ENCODE results near the gene C1orf115.
A peak's percentile ranks its signal among the peaks of the same experiment; 100 is the strongest.
"Not testable (repeated sequence)": the region's sequence is repeated elsewhere in the genome, so short reads cannot be mapped to it uniquely, and the experiment has no call there.

The C1orf115 gene

GRCh38 chr1:220711056-220711809 is 21.1 kb downstream of the C1orf115 start:
- DNase-seq (ENCODE audit: low spot score in 2 of 2) (no peak), ATAC-seq (replicated peaks; ENCODE audit: extremely low read depth, poor library complexity, severe bottlenecking) (no peak)
- Mint-ChIP-seq H3K27me3 (peaks cover 10% of the 10 kb centered on the region), H3K4me1 (peaks cover 6% of the 10 kb centered on the region), H3K36me3 (ENCODE audit: insufficient read depth) (peaks cover 2% of the 10 kb centered on the region), H3K27ac (ENCODE audit: low read depth) (no peak overlapping the region), H3K9me3 (no peaks in the 10 kb centered on the region), H3K4me3 (no peak overlapping the region)

DNA sequence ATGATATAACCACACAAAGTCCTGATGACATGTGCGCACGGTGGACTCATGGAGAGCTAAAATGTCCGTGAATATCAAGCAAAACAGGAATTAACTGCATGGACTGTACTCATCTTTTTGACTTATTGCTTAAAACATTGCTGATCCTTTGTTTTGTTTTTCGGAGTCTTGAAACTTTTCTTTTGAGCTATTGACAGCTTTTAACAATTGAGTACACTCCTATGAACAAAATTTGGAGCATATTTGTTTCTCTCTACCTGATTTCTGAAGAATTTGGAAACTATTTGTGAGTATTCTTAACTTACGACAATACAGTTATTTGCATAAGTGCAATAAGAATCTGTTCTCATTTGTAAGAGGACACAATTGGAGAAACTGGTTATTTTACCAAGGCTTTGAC is 25.8 kb downstream of the C1orf115 start:
- H3K4me3 Mint-ChIP-seq; H3K4me1 Mint-ChIP-seq; DNase-seq (ENCODE audit: low spot score in 2 of 2); H3K36me3 Mint-ChIP-seq (ENCODE audit: insufficient read depth); ATAC-seq (replicated peaks; ENCODE audit: extremely low read depth, poor library complexity, severe bottlenecking); H3K9me3 Mint-ChIP-seq; H3K27ac Mint-ChIP-seq (ENCODE audit: low read depth): not testable (repeated sequence)
- H3K27me3 Mint-ChIP-seq, result peaks cover 32% of the 10 kb centered on the region

GRCh38 chr1:220717800-220718640 is 27.9 kb downstream of the C1orf115 start:
- Mint-ChIP-seq H3K27me3 (peaks cover 32% of the 10 kb centered on the region), H3K27ac (ENCODE audit: low read depth) (no peak overlapping the region), H3K9me3 (no peaks in the 10 kb centered on the region), H3K4me3 (no peak overlapping the region), H3K4me1 (no peaks in the 10 kb centered on the region), H3K36me3 (ENCODE audit: insufficient read depth) (no peaks in the 10 kb centered on the region)
- no peak for ATAC-seq (replicated peaks; ENCODE audit: extremely low read depth, poor library complexity, severe bottlenecking)
- DNase-seq (ENCODE audit: low spot score in 2 of 2), result no peak

DNA sequence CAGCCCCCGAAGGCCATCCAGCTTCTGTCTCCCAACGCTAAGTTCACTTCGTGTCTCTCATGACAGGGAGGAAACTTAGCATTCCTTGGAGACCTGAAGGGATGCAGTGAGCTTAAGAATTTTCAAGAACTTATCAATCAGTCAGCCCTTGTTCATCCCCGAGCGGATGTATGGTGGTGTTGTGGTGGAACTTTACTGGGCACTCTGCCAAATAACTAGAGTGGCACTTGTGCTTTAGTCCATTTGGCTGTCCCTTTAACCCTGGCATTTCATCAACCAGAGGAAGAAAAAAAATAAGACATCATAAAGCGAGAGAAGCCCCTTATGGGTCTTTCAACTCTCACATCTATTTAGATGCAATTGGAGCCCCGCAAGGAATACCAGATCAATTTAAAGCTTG is 31.1 kb downstream of the C1orf115 start:
- ATAC-seq (replicated peaks; ENCODE audit: extremely low read depth, poor library complexity, severe bottlenecking); H3K9me3 Mint-ChIP-seq; H3K36me3 Mint-ChIP-seq (ENCODE audit: insufficient read depth); H3K4me1 Mint-ChIP-seq; H3K27ac Mint-ChIP-seq (ENCODE audit: low read depth); DNase-seq (ENCODE audit: low spot score in 2 of 2); H3K4me3 Mint-ChIP-seq: not testable (repeated sequence)
- H3K27me3 Mint-ChIP-seq, result peaks cover 32% of the 10 kb centered on the region

GRCh38 chr1:220726634-220727033 is 36.5 kb downstream of the C1orf115 start:
- no peaks in the 10 kb centered on the region for H3K4me1 Mint-ChIP-seq
- DNase-seq (ENCODE audit: low spot score in 2 of 2), result no peak
- H3K4me3 Mint-ChIP-seq, result no peak overlapping the region
- no peak overlapping the region for H3K27ac Mint-ChIP-seq (ENCODE audit: low read depth)
- H3K27me3 Mint-ChIP-seq, result no peaks in the 10 kb centered on the region
- no peaks in the 10 kb centered on the region for H3K9me3 Mint-ChIP-seq
- no peak for ATAC-seq (replicated peaks; ENCODE audit: extremely low read depth, poor library complexity, severe bottlenecking)
- no peaks in the 10 kb centered on the region for H3K36me3 Mint-ChIP-seq (ENCODE audit: insufficient read depth)

- Mint-ChIP-seq H3K4me3 (no peak overlapping the region), H3K36me3 (ENCODE audit: insufficient read depth) (no peaks in the 10 kb centered on the region), H3K27me3 (no peaks in the 10 kb centered on the region), H3K9me3 (no peaks in the 10 kb centered on the region), H3K4me1 (no peaks in the 10 kb centered on the region), H3K27ac (ENCODE audit: low read depth) (no peak overlapping the region)
- DNase-seq (ENCODE audit: low spot score in 2 of 2) (no peak), ATAC-seq (replicated peaks; ENCODE audit: extremely low read depth, poor library complexity, severe bottlenecking) (no peak)
These were observed 37.4 kb downstream of the C1orf115 start for GRCh38 chr1:220727519-220727918.

DNA sequence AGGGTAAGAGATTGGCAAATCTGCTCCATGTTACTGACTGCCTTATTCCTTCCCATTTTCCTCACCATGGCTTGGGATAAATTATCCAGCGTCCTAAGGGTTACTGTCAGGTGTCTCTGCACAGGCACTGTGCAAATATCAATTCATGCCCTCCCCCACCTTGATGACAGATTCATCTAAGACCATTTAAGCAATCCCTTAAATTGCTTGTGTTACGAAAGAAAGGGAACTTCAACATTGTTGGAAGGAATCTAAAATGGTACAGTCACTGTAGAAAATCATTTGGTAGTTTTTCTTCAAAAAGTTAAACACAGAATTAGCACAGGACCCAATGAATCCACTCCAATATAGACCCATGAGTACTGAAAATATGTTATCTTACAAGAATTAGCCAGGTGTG is 40.3 kb downstream of the C1orf115 start:
- Mint-ChIP-seq H3K9me3 (no peaks in the 10 kb centered on the region), H3K4me3 (no peak overlapping the region), H3K36me3 (ENCODE audit: insufficient read depth) (no peaks in the 10 kb centered on the region), H3K27ac (ENCODE audit: low read depth) (no peak overlapping the region), H3K27me3 (no peaks in the 10 kb centered on the region), H3K4me1 (peaks cover 8% of the 10 kb centered on the region)
- ATAC-seq (replicated peaks; ENCODE audit: extremely low read depth, poor library complexity, severe bottlenecking), result no peak
- no peak for DNase-seq (ENCODE audit: low spot score in 2 of 2)

DNA sequence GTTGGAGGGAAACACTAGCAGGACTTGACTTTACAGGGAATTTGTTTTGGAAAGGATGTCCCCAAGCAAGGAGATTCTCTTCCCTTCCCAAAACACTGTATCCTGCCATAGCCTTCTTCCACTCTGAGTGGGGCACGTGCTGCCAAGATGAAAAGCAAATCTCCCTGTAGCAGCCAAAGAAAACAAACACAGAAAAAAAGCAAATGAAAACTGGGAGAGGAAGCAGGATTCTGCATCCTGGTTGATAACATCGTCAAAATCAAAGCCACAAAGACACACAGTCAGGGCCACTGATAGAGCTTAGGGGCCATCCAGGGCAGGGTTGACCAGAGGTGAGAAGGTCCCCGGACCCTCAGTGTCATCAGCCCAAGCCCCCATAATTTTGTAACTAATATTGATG is 42.0 kb downstream of the C1orf115 start:
- Mint-ChIP-seq H3K4me1 (peaks cover 8% of the 10 kb centered on the region), H3K27ac (ENCODE audit: low read depth) (peak overlapping the region; percentile 25), H3K9me3 (no peaks in the 10 kb centered on the region), H3K4me3 (no peak overlapping the region), H3K36me3 (ENCODE audit: insufficient read depth) (no peaks in the 10 kb centered on the region), H3K27me3 (no peaks in the 10 kb centered on the region)
- no peak for ATAC-seq (replicated peaks; ENCODE audit: extremely low read depth, poor library complexity, severe bottlenecking)
- DNase-seq (ENCODE audit: low spot score in 2 of 2), result no peak

DNA sequence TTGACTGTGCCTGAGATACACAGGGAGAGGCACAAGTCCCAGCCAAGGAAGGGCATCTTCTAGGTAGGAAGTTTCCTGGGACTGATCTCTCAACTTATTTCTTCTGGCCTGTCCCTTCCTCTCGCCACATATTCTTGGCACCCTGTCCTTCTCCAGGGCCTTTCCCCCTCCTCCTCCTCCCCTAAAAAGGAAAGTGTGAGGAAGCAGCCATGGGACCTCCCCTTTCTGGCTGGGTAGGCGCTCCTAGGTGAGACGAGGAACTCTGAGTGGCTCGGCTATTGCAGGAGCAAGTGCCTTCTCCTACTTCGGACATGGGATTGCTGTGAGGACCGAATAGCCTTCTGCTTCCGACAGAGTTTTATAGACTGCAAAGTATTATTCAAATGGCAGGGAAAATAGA is 42.5 kb downstream of the C1orf115 start:
- Mint-ChIP-seq H3K9me3 (no peaks in the 10 kb centered on the region), H3K4me3 (no peak overlapping the region), H3K27ac (ENCODE audit: low read depth) (no peak overlapping the region), H3K27me3 (no peaks in the 10 kb centered on the region), H3K36me3 (ENCODE audit: insufficient read depth) (no peaks in the 10 kb centered on the region), H3K4me1 (peaks cover 8% of the 10 kb centered on the region)
- DNase-seq (ENCODE audit: low spot score in 2 of 2) (no peak), ATAC-seq (replicated peaks; ENCODE audit: extremely low read depth, poor library complexity, severe bottlenecking) (no peak)

DNA sequence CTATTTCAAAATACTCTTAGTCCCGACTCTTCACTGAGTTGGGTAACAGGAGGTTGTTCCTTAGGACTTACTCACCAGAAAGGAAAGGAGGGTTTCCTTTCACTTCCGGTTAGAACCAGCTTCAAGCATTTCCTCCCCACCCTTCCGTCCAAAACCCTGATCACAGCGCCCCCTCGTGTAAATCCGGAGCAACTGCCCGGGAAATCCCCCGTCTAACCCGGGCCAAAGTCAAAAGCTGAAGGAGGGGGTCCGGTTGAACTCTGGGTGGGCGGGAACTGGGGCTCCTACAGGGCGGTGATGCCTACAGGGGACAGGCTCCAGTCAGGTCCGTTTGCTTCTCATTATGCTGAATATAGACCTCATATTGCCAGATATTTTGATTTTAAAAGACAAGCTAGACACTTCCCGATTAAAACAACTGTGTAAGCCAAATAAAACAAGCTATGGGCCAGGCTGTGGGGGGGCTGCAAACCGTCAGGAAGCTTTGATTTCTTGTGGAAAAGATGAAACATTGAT is 43.0 kb downstream of the C1orf115 start:
- no peaks in the 10 kb centered on the region for H3K27me3 Mint-ChIP-seq
- H3K4me3 Mint-ChIP-seq, result peak overlapping the region; percentile 17
- H3K9me3 Mint-ChIP-seq, result no peaks in the 10 kb centered on the region
- ATAC-seq (replicated peaks; ENCODE audit: extremely low read depth, poor library complexity, severe bottlenecking) (peak; percentile 85), DNase-seq (ENCODE audit: low spot score in 2 of 2) (peak; percentile 66 to 67)
- no peak overlapping the region for H3K27ac Mint-ChIP-seq (ENCODE audit: low read depth)
- H3K36me3 Mint-ChIP-seq (ENCODE audit: insufficient read depth), result no peaks in the 10 kb centered on the region
- H3K4me1 Mint-ChIP-seq, result peaks cover 8% of the 10 kb centered on the region

DNA sequence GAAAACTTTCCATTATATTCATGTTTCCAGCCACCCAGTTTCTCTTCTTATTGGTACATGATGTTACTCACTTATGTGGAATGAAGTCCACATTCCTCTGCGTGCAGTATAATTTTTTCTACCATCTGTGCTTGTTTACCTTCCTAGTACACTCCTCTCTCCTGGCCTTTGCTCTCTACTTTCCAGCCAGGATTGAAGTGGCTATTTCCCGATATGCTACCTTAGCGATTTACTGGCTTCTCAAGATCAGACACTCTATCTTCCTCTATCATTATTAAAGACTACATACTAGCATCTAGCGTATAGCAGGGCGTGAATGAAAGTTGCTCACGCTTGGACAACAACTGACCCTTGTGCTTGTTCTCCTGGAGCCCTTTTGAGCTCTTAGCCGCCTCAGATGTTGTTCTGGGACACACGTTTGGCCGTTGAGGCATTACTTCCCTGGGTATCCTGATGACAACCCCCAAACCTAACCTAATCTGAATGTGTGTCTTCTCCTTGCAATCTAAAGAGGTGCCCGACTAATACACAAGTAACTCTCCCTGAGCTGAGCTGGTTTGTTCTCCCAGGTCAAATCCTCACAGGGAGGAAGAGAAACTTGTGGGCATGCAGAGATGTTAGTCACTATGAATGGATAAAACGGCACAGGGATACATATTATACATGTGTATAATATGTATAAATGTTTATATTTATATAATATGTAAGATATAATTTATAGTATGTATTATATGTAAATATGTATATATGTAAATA is 44.6 kb downstream of the C1orf115 start:
- peaks cover 5% of the 10 kb centered on the region for H3K27me3 Mint-ChIP-seq
- H3K27ac Mint-ChIP-seq (ENCODE audit: low read depth), result no peak overlapping the region
- DNase-seq (ENCODE audit: low spot score in 2 of 2) (no peak), ATAC-seq (replicated peaks; ENCODE audit: extremely low read depth, poor library complexity, severe bottlenecking) (no peak)
- H3K4me1 Mint-ChIP-seq, result peaks cover 8% of the 10 kb centered on the region
- H3K9me3 Mint-ChIP-seq, result no peaks in the 10 kb centered on the region
- H3K36me3 Mint-ChIP-seq (ENCODE audit: insufficient read depth), result no peaks in the 10 kb centered on the region
- no peak overlapping the region for H3K4me3 Mint-ChIP-seq

- peaks cover 20% of the 10 kb centered on the region for H3K27me3 Mint-ChIP-seq
These were observed 46.1 kb downstream of the C1orf115 start for GRCh38 chr1:220736283-220736682.

More at GRCh38 chr1:220736283-220736682, 46.1 kb downstream of the C1orf115 start:
- H3K4me3 Mint-ChIP-seq; H3K27ac Mint-ChIP-seq (ENCODE audit: low read depth); H3K9me3 Mint-ChIP-seq; DNase-seq (ENCODE audit: low spot score in 2 of 2); H3K4me1 Mint-ChIP-seq; H3K36me3 Mint-ChIP-seq (ENCODE audit: insufficient read depth); ATAC-seq (replicated peaks; ENCODE audit: extremely low read depth, poor library complexity, severe bottlenecking): not testable (repeated sequence)

All from central memory CD8-positive, alpha-beta T cell (primary cell).